Body of pancreas (tissue), 4 donors: ENCODE data around the gene DAAM1. TPM values are rescaled to one million over a fixed set of nuclear protein-coding genes. Genes with fewer than 3 reads are reported as not detected.

Experiments
- ATAC-seq: fragments of 150-250 bp; one replicate; pipeline ENCODE4 v1.9.1; 2016
- DNase-seq, 4 donors: peaks; one replicate each; pipeline ENCODE4 v3.0.0-alpha.2; 2019
- H3K27ac ChIP-seq, 4 donors: fragments of 200-600 bp; sonication (generic); 1 replicate in 3 of 4; 2 replicates in 1 of 4; pipeline versions ENCODE4 v1.5.1 to v1.6.1; 2016 to 2019; ENCODE audit warnings: mild to moderate bottlenecking in 1 of 4, mixed read lengths in 1 of 4, moderate library complexity in 1 of 4
- H3K27me3 ChIP-seq, 2 donors: fragments of 200-600 bp; sonication (generic); one replicate each; pipeline ENCODE4 v1.6.0; 2016; ENCODE audit warnings: mild to moderate bottlenecking in 1 of 2
- H3K36me3 ChIP-seq, 2 donors: fragments of 200-600 bp; sonication (generic); replicated peaks in 1 of 2; 2 replicates each; pipeline ENCODE4 v1.5.1; 2016; ENCODE audit warnings: low read depth in 2 of 2; ENCODE audit not compliant: insufficient read depth in 1 of 2
- H3K4me1 ChIP-seq: fragments of 200-600 bp; sonication (generic); one replicate; pipeline ENCODE4 v1.6.0; 2016
- H3K4me3 ChIP-seq, 2 donors: fragments of 200-600 bp; sonication (generic); 1 replicate in 1 of 2; 2 replicates in 1 of 2; pipeline ENCODE4 v1.5.1; 2016 to 2019
- H3K9me3 ChIP-seq, 3 donors: fragments of 200-600 bp; sonication (generic); 1 replicate in 2 of 3; 2 replicates in 1 of 3; pipeline ENCODE4 v1.5.1; 2016
- CTCF ChIP-seq, 7 experiments: fragments of 450-650 bp in 4 of 7; fragments of 200-600 bp in 3 of 7; sonication (generic) in 3 of 7; IDR thresholded peaks; one replicate each; pipeline ENCODE4 v1.5.1; 2016 to 2019; ENCODE audit warnings: antibody characterized with exemption in 7 of 7
- POLR2A ChIP-seq, 3 donors: fragments of 450-650 bp; IDR thresholded peaks; one replicate each; pipeline ENCODE4 v1.6.1; 2016; ENCODE audit warnings: antibody characterized with exemption in 3 of 3, mild to moderate bottlenecking in 2 of 3
- WGBS, 2 donors: methylation state at CpG; one replicate each; pipeline ENCODE4 v1.1.5; 2017; 5-methylcytosine and 5-hydroxymethylcytosine counted together
- intact Hi-C: fragments of 100-400 bp; cut with DNase I; formaldehyde crosslinking; loops from one replicate; pipeline ENCODE4 v1.15.1; 2023
- total RNA-seq, 2 donors: library from RNA; depleted of rRNA; stranded (reverse); fragments of >200 nt; gene quantifications; one replicate each; pipeline ENCODE4 v1.1.0, GENCODE V29; 2016

DAAM1 gene
- total RNA-seq, 2 donors from 2014 or later: 16.9 to 42.5 TPM

DNA sequence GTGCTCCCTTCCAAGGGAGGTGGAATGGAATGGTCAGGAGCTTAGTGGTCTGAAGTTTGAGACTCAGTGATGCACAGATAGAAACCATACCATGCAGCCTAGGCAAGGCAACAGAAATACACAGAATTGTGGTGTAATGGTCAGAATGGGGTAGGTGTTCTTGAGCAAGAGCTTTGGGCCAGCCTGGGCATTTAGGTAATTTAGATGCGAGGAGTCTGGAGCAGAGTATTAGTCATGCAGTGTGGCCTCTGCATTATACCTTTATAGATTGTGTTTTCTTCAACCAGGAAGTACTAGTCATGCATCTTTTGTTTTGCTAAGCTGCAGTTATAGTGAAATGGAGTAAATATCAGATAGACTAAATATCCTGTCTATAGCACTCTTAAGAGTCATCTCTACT, 118.3 kb downstream of the DAAM1 start:
- DNase-seq (no peak), ATAC-seq (no peak)
- no peaks in the 10 kb centered on the region for H3K9me3 ChIP-seq
- no peaks in the 10 kb centered on the region for H3K4me1 ChIP-seq
- TF ChIP-seq CTCF (IDR thresholded peaks at IDR 0.05) (no peak), POLR2A (IDR thresholded peaks at IDR 0.05) (no peak)
- H3K27ac ChIP-seq: no peak overlapping the region
- no peak overlapping the region for H3K4me3 ChIP-seq
- H3K27me3 ChIP-seq: no peaks in the 10 kb centered on the region
- H3K36me3 ChIP-seq: no peaks in the 10 kb centered on the region
- intact Hi-C loops: no loop called here
- WGBS, 2 donors: 78 to 89% methylated on average over 1 of the region's 1 CpG

DNA sequence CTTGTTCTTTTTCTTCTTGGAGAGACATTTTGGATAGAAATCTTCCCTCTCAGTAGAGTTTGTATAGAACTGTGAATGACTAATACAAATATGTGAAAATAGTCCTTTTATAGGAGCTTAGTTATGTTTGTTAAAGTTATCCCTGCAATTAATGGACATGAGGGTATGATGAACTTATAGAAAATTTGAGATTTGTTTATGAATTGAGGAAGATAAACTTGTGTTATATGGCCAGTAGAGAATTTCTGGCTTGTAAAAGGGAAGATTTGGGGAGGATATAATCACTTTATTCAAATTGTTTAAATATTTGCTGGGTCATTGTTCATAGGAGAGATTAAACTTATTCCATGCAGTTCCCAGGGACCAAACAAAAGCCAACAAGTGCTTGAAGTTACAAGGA, 119.6 kb downstream of the DAAM1 start:
- ATAC-seq (no peak), DNase-seq (no peak)
- Histone ChIP-seq H3K9me3 (no peaks in the 10 kb centered on the region), H3K36me3 (no peaks in the 10 kb centered on the region), H3K4me1 (no peaks in the 10 kb centered on the region), H3K27me3 (no peaks in the 10 kb centered on the region), H3K27ac (no peak overlapping the region), H3K4me3 (no peak overlapping the region)
- intact Hi-C loops: no loop called here
- TF ChIP-seq CTCF (IDR thresholded peaks at IDR 0.05) (no peak), POLR2A (IDR thresholded peaks at IDR 0.05) (no peak)

- TF ChIP-seq POLR2A (IDR thresholded peaks at IDR 0.05): no peak
- TF ChIP-seq CTCF (IDR thresholded peaks at IDR 0.05): no peak
- Histone ChIP-seq H3K27me3 (no peaks in the 10 kb centered on the region), H3K36me3 (no peaks in the 10 kb centered on the region), H3K4me1 (no peaks in the 10 kb centered on the region), H3K9me3 (no peaks in the 10 kb centered on the region), H3K27ac (no peak overlapping the region), H3K4me3 (no peak overlapping the region)
- DNase-seq (no peak), ATAC-seq (no peak)
- WGBS, 2 donors: 50 to 53% methylated on average over 1 of the region's 1 CpG
- intact Hi-C loops: no loop called here
Observed at GRCh38 chr14:59308673-59309072, 120.2 kb downstream of the DAAM1 start.

GRCh38 chr14:59309291-59309900, 120.9 kb downstream of the DAAM1 start:
- H3K4me3 ChIP-seq: no peak overlapping the region
- no peaks in the 10 kb centered on the region for H3K36me3 ChIP-seq
- H3K27me3 ChIP-seq: no peaks in the 10 kb centered on the region
- no peak for ATAC-seq
- WGBS, 2 donors: 62 to 69% methylated on average over 7 of the region's 7 CpGs
- no peaks in the 10 kb centered on the region for H3K9me3 ChIP-seq
- TF ChIP-seq CTCF (IDR thresholded peaks at IDR 0.05) (no peak), POLR2A (IDR thresholded peaks at IDR 0.05) (no peak)
- intact Hi-C loops: no loop called here
- no peak for DNase-seq
- peaks cover 6% of the 10 kb centered on the region for H3K4me1 ChIP-seq
- no peak overlapping the region for H3K27ac ChIP-seq

- Histone ChIP-seq H3K9me3 (no peaks in the 10 kb centered on the region), H3K36me3 (no peaks in the 10 kb centered on the region), H3K27me3 (no peaks in the 10 kb centered on the region), H3K4me1 (peaks cover 6% of the 10 kb centered on the region), H3K4me3 (no peak overlapping the region), H3K27ac (no peak overlapping the region)
- WGBS, 2 donors: 66 to 93% methylated on average over 3 of the region's 3 CpGs
- no peak for ATAC-seq
- no peak for DNase-seq
- intact Hi-C loops: no loop called here
- no peak for TF ChIP-seq CTCF (IDR thresholded peaks at IDR 0.05)
- TF ChIP-seq POLR2A (IDR thresholded peaks at IDR 0.05): no peak
Observed at GRCh38 chr14:59310633-59311032, 122.2 kb downstream of the DAAM1 start.
